Fibroblast of skin of right biceps (primary cell): ENCODE data around the gene SLC35F4.

Source experiments
- DNase-seq: peaks from one replicate; pipeline ENCODE4 v3.0.0-alpha.2; 2013

The SLC35F4 gene

GRCh38 chr14:57848353-57848752 is 17.5 kb downstream of the SLC35F4 start:
- DNase-seq, result peak; percentile 73

GRCh38 chr14:57847706-57848105 is 18.2 kb downstream of the SLC35F4 start:
- DNase-seq, result no peak

GRCh38 chr14:57847096-57847495 is 18.8 kb downstream of the SLC35F4 start:
- DNase-seq, result peak; percentile 81

GRCh38 chr14:57846596-57846995 is 19.3 kb downstream of the SLC35F4 start:
- peak; percentile 51 for DNase-seq

GRCh38 chr14:57845802-57846531 is 19.9 kb downstream of the SLC35F4 start:
- DNase-seq, result peak; percentile 83

GRCh38 chr14:57845316-57845715 is 20.6 kb downstream of the SLC35F4 start:
- no peak for DNase-seq

- no peak for DNase-seq
These were observed 28.6 kb downstream of the SLC35F4 start for GRCh38 chr14:57837267-57837666.

GRCh38 chr14:57835766-57836165 is 30.1 kb downstream of the SLC35F4 start:
- no peak for DNase-seq

- no peak for DNase-seq
These were observed 30.9 kb downstream of the SLC35F4 start for GRCh38 chr14:57834961-57835360.

- peak; percentile 37 for DNase-seq
These were observed 31.8 kb downstream of the SLC35F4 start for GRCh38 chr14:57834001-57834598.

GRCh38 chr14:57833323-57833722 is 32.6 kb downstream of the SLC35F4 start:
- peak; percentile 99 for DNase-seq

- DNase-seq, result peak; percentile 30
These were observed 33.9 kb downstream of the SLC35F4 start for GRCh38 chr14:57831981-57832380.

GRCh38 chr14:57828713-57829112 is 37.2 kb downstream of the SLC35F4 start:
- DNase-seq, result no peak

- DNase-seq, result no peak
These were observed 42.8 kb downstream of the SLC35F4 start for GRCh38 chr14:57823015-57823660.

GRCh38 chr14:57822081-57822480 is 43.8 kb downstream of the SLC35F4 start:
- no peak for DNase-seq

- no peak for DNase-seq
These were observed 45.3 kb downstream of the SLC35F4 start for GRCh38 chr14:57820581-57820980.

- DNase-seq, result no peak
These were observed 47.4 kb downstream of the SLC35F4 start for GRCh38 chr14:57818511-57818910.

- peak; percentile 61 for DNase-seq
These were observed 49.2 kb downstream of the SLC35F4 start for GRCh38 chr14:57816568-57817284.

- no peak for DNase-seq
These were observed 51.2 kb downstream of the SLC35F4 start for GRCh38 chr14:57814726-57815125.

GRCh38 chr14:57812741-57813140 is 53.2 kb downstream of the SLC35F4 start:
- DNase-seq, result no peak

GRCh38 chr14:57811998-57812546 is 53.8 kb downstream of the SLC35F4 start:
- no peak for DNase-seq

GRCh38 chr14:57809808-57810207 is 56.1 kb downstream of the SLC35F4 start:
- no peak for DNase-seq

GRCh38 chr14:57797160-57797559 is 68.7 kb downstream of the SLC35F4 start:
- DNase-seq, result no peak
